Measurements from ENCODE around the gene C12orf75. TPM values are rescaled to one million over a fixed set of nuclear protein-coding genes. Genes with fewer than 3 reads are reported as not detected.
A peak's percentile ranks its signal among the peaks of the same experiment; 100 is the strongest.

The C12orf75 gene
- total and polyA plus RNA-seq, 9 donors, result 5.4 to 18.5 (median 8.5) TPM

DNA sequence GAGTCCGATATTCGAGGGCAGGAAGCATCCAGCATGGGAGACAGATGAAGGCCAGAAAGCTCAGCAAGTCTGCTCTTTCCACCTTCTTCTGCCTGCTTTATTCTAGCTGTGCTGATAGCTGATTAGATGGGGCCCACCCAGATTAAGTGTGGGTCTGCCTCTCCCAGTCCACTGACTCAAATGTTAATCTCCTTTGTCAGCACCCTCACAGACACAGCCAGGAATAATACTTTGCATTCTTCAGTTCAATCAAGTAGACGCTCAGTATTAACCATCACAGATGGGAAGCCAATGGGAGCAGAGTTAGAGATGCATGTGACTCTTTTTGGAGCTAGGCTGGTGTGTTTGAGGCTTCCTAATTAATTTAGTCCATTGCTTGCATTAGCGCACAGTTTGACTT lies 17.0 kb downstream of the C12orf75 start:
- no peaks in the 10 kb centered on the region for H3K4me1 ChIP-seq (ENCODE audit: control insufficient read depth, insufficient read depth, low read length)
- no peak overlapping the region for H3K27ac ChIP-seq (ENCODE audit: low read length)
- H3K9me3 ChIP-seq (replicated peaks; ENCODE audit: control insufficient read depth, low read depth, low read length), result no peaks in the 10 kb centered on the region
- H3K4me3 ChIP-seq (ENCODE audit: low read length), result no peak overlapping the region
- no peak for DNase-seq
- no peaks in the 10 kb centered on the region for H3K27me3 ChIP-seq (ENCODE audit: control insufficient read depth, insufficient read depth, low read length)
- no peaks in the 10 kb centered on the region for H3K36me3 ChIP-seq (ENCODE audit: control insufficient read depth, insufficient read depth, low read length)
- 100% methylated on average over 1 of the region's 4 CpGs for WGBS (ENCODE audit: insufficient coverage)

DNA sequence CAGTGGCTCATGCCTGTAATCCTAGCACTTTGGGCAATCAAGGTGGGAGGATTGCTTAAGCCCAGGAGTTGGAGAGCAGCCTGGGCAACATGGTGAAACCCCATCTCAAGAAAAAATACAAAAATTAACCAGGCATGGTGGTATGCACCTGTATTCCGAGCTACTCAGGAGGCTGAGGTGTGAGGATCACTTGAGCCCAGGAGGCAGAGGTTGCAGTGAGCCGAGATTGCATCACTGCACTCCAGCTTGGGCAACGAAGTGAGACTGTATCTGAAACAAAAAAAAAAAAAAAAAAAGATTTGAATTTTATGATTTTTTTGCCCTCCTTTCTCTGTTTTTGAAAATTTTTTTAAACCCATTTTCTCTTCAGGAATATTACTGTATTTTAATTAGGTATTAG lies 17.7 kb downstream of the C12orf75 start:
- Histone ChIP-seq H3K36me3 (ENCODE audit: control insufficient read depth, insufficient read depth, low read length) (no peaks in the 10 kb centered on the region), H3K4me1 (ENCODE audit: control insufficient read depth, insufficient read depth, low read length) (no peaks in the 10 kb centered on the region)

DNA sequence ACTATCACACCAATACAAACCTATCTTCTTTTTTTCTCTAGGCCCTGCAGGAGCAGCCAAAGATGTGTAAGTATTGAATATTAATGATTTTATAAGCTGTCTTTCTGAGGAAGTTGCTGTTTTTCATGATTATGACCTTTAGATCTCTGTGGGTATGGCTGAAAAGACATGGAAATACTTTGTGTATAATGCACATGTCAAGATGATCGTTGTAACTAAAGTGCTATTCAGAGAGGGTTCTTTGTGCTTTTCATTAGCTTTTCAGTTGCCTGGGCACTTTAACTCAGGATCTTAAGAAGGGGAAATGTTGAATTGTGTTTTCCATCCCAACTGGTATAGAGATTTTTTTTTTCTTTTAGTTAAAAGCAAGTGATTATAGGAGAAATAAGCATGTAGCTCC lies 18.1 kb downstream of the C12orf75 start:
- H3K4me3 ChIP-seq (ENCODE audit: low read length), result no peak overlapping the region
- no peaks in the 10 kb centered on the region for H3K36me3 ChIP-seq (ENCODE audit: control insufficient read depth, insufficient read depth, low read length)
- no peaks in the 10 kb centered on the region for H3K27me3 ChIP-seq (ENCODE audit: control insufficient read depth, insufficient read depth, low read length)
- DNase-seq, result no peak
- WGBS (ENCODE audit: insufficient coverage), result 14% methylated on average over 1 of the region's 1 CpG
- no peaks in the 10 kb centered on the region for H3K4me1 ChIP-seq (ENCODE audit: control insufficient read depth, insufficient read depth, low read length)
- H3K27ac ChIP-seq (ENCODE audit: low read length), result no peak overlapping the region
- H3K9me3 ChIP-seq (replicated peaks; ENCODE audit: control insufficient read depth, low read depth, low read length), result no peaks in the 10 kb centered on the region

More for the DNA sequence above, 17.7 kb downstream of the C12orf75 start:
- WGBS (ENCODE audit: insufficient coverage), result no CpG with 5 or more reads among the region's 3 CpGs
- no peak overlapping the region for H3K4me3 ChIP-seq (ENCODE audit: low read length)
- no peaks in the 10 kb centered on the region for H3K27me3 ChIP-seq (ENCODE audit: control insufficient read depth, insufficient read depth, low read length)
- H3K9me3 ChIP-seq (replicated peaks; ENCODE audit: control insufficient read depth, low read depth, low read length), result no peaks in the 10 kb centered on the region
- H3K27ac ChIP-seq (ENCODE audit: low read length), result no peak overlapping the region
- DNase-seq, result no peak

DNA sequence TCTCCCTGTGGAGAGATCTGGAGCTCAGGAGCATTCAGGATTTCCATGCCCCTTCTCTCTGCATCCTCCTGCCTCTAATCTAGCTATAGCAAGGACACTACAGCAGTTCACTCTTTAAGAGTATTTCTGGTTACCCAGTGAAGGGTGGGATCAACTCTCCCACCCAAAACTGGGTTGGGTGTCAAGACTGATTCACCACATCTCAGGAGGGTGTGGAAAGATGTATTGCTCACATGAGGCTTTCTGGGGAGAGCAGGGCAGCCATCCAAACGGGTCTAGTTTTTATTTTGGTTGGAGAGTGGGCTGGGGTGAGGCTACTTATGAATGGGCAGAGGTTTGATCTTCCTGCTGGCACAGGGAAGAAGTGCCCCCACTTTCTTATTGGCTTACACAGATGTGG lies 18.6 kb downstream of the C12orf75 start:
- no peaks in the 10 kb centered on the region for H3K36me3 ChIP-seq (ENCODE audit: control insufficient read depth, insufficient read depth, low read length)
- H3K27ac ChIP-seq (ENCODE audit: low read length), result no peak overlapping the region
- no peaks in the 10 kb centered on the region for H3K27me3 ChIP-seq (ENCODE audit: control insufficient read depth, insufficient read depth, low read length)
- no peak overlapping the region for H3K4me3 ChIP-seq (ENCODE audit: low read length)
- no peaks in the 10 kb centered on the region for H3K9me3 ChIP-seq (replicated peaks; ENCODE audit: control insufficient read depth, low read depth, low read length)
- WGBS (ENCODE audit: insufficient coverage), result no CpG with 5 or more reads among the region's 1 CpG
- no peak for DNase-seq
- no peaks in the 10 kb centered on the region for H3K4me1 ChIP-seq (ENCODE audit: control insufficient read depth, insufficient read depth, low read length)

DNA sequence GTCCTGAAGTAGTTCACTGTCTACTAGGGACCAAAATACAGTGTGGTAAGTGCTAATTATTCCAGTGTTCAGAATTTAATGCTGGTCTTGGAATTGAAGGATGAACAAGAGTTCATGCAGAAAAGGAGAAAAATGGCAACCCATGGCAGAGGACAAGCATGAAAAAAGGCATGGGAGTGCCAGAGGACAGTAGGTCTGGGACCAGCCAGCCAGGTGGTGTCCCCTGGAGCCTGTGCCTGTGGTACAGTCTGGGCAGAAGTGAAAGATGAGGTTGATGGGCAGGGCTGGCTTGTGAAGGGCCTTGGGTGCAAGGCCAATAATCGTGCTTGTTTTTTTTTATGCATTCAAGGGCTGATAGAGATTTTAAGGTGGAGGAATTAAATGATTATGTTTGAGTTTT lies 21.0 kb downstream of the C12orf75 start:
- WGBS (ENCODE audit: insufficient coverage), result 75% methylated on average over 1 of the region's 1 CpG
- H3K4me1 ChIP-seq (ENCODE audit: control insufficient read depth, insufficient read depth, low read length), result no peaks in the 10 kb centered on the region
- H3K27ac ChIP-seq (ENCODE audit: low read length), result no peak overlapping the region
- H3K4me3 ChIP-seq (ENCODE audit: low read length), result no peak overlapping the region
- no peaks in the 10 kb centered on the region for H3K27me3 ChIP-seq (ENCODE audit: control insufficient read depth, insufficient read depth, low read length)
- H3K9me3 ChIP-seq (replicated peaks; ENCODE audit: control insufficient read depth, low read depth, low read length), result no peaks in the 10 kb centered on the region
- no peak for DNase-seq
- no peaks in the 10 kb centered on the region for H3K36me3 ChIP-seq (ENCODE audit: control insufficient read depth, insufficient read depth, low read length)

DNA sequence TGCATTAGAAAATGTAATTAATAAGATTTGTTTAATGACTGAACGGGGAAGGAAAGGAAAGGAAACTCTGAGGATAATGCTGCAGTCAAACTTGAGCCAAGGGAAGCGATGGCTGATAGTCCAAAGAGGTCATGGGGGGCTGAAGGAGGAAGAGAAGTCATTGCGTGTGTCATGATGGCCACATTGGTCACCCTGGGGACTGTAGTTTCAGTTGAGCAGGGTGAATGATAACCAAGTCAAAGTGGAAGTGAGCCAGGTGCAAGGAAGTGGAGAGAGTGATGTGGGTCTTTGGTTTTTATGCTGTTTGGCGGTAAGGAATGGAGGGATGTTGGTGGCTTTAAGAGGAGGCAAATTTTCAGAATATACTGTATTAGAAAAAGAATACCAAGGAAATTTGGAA lies 21.6 kb downstream of the C12orf75 start:
- H3K27ac ChIP-seq (ENCODE audit: low read length), result no peak overlapping the region
- 96% methylated on average over 3 of the region's 4 CpGs for WGBS (ENCODE audit: insufficient coverage)
- no peak for DNase-seq
- H3K36me3 ChIP-seq (ENCODE audit: control insufficient read depth, insufficient read depth, low read length), result no peaks in the 10 kb centered on the region
- no peak overlapping the region for H3K4me3 ChIP-seq (ENCODE audit: low read length)
- H3K27me3 ChIP-seq (ENCODE audit: control insufficient read depth, insufficient read depth, low read length), result no peaks in the 10 kb centered on the region
- H3K9me3 ChIP-seq (replicated peaks; ENCODE audit: control insufficient read depth, low read depth, low read length), result no peaks in the 10 kb centered on the region
- no peaks in the 10 kb centered on the region for H3K4me1 ChIP-seq (ENCODE audit: control insufficient read depth, insufficient read depth, low read length)

DNA sequence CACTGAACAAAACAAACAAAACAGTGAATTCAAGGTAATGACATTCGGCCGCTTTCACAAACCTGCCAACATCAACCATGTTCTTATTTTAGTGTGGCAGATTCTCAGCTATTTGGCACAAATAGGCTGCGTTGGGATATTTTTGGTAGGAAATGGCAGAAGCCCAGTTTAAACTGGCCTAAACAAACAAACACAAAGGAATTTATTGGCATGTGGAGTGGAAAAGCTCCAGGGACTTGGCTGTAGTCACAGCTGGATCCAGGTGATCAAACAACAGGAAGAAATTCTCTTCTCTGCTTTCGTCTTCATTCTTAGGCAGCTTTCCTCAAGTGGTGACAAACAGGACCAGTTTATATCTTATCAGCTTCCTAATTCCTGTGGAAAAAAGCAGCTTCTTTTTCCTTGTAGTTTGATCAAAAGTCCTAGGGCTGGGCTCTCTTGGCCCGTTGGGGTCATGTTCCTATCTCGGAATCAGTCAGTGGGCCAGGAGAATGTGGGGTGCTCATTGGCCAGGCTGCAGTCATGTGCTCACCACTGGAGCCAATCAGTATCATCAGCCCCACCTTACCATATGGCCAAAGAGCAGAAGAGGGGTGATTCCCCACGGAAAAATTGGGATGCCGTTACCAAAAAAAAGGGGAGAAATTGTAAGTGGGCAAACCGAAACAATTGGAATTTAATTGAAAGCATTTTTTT lies 22.6 kb downstream of the C12orf75 start:
- Histone ChIP-seq H3K4me3 (ENCODE audit: low read length) (no peak overlapping the region), H3K4me1 (ENCODE audit: control insufficient read depth, insufficient read depth, low read length) (no peaks in the 10 kb centered on the region), H3K36me3 (ENCODE audit: control insufficient read depth, insufficient read depth, low read length) (no peaks in the 10 kb centered on the region), H3K9me3 (replicated peaks; ENCODE audit: control insufficient read depth, low read depth, low read length) (no peaks in the 10 kb centered on the region), H3K27me3 (ENCODE audit: control insufficient read depth, insufficient read depth, low read length) (no peaks in the 10 kb centered on the region), H3K27ac (ENCODE audit: low read length) (no peak overlapping the region)
- 92% methylated on average over 2 of the region's 9 CpGs for WGBS (ENCODE audit: insufficient coverage)
- no peak for DNase-seq

DNA sequence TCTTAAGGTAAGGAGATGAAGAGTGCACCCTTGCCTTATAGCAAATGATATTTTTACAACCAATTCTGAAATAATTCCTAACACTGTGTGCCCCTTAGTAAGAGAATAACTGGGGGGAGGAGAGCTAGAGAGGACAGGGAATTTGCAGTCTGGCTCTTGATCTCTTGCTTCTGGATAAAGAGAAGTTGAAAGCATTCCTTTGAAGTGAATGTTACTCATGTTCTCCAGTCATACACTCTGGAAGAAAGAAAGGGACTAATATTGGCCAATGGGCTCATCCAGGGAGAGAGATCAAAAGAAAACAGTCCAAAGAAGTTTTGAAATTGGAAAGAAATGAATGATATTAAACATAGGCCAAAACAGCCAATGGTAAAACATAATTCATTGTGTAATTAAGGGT lies 25.3 kb downstream of the C12orf75 start:
- H3K36me3 ChIP-seq (ENCODE audit: control insufficient read depth, insufficient read depth, low read length), result no peaks in the 10 kb centered on the region
- H3K27me3 ChIP-seq (ENCODE audit: control insufficient read depth, insufficient read depth, low read length), result no peaks in the 10 kb centered on the region
- H3K9me3 ChIP-seq (replicated peaks; ENCODE audit: control insufficient read depth, low read depth, low read length), result no peaks in the 10 kb centered on the region
- no peak overlapping the region for H3K4me3 ChIP-seq (ENCODE audit: low read length)
- H3K4me1 ChIP-seq (ENCODE audit: control insufficient read depth, insufficient read depth, low read length), result no peaks in the 10 kb centered on the region
- no peak for DNase-seq
- H3K27ac ChIP-seq (ENCODE audit: low read length), result no peak overlapping the region

DNA sequence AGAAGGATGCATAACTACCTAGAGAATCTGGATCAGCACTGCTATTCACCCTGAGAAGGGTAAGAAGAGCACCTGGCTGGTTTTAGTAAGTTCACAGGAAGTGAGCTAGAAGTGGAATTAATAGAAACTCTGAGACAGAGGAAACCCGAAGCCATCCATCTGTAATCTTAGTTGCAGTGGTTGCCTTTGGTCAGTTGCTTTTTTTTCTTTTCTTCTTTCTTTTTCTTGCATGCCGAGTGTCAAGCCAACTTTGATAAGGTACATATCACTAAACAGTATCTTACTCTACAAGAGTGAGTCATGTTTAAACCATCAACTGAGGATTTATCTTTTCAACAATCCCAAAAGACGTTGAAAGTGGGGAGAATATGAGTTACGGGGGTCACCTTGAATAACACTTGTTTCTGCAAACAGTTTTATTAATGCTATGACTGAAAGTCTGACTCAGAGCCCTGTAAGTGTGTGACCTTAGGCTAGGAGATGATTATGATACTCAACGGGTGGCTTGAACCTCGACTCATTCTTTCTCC lies 26.7 kb downstream of the C12orf75 start:
- Histone ChIP-seq H3K27me3 (ENCODE audit: control insufficient read depth, insufficient read depth, low read length) (no peaks in the 10 kb centered on the region), H3K4me3 (ENCODE audit: low read length) (no peak overlapping the region), H3K9me3 (replicated peaks; ENCODE audit: control insufficient read depth, low read depth, low read length) (no peaks in the 10 kb centered on the region), H3K4me1 (ENCODE audit: control insufficient read depth, insufficient read depth, low read length) (no peaks in the 10 kb centered on the region), H3K36me3 (ENCODE audit: control insufficient read depth, insufficient read depth, low read length) (no peaks in the 10 kb centered on the region), H3K27ac (ENCODE audit: low read length) (no peak overlapping the region)
- no CpG with 5 or more reads among the region's 6 CpGs for WGBS (ENCODE audit: insufficient coverage)
- DNase-seq, result no peak

DNA sequence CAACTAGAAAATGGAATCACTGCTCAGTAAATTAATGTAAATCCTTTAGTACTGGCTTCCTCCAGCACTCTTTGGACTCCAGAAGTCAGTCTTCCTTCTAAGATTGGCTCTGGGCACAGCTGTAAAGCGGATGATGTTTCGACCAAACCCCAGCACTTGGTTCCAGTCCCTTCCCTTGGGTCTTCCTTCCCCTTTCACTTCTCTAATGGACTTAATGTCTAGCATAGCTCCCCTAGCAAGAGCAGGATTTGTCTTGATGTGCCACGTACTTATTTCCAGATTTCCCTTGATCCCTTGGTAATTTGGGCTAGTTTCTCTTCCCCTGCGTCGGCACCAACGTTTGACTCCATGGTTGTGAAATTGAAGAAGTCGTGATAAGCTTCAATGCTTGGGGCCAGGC lies 28.3 kb downstream of the C12orf75 start:
- peak; percentile 70 for DNase-seq
- H3K4me1 ChIP-seq (ENCODE audit: control insufficient read depth, insufficient read depth, low read length), result no peaks in the 10 kb centered on the region

DNA sequence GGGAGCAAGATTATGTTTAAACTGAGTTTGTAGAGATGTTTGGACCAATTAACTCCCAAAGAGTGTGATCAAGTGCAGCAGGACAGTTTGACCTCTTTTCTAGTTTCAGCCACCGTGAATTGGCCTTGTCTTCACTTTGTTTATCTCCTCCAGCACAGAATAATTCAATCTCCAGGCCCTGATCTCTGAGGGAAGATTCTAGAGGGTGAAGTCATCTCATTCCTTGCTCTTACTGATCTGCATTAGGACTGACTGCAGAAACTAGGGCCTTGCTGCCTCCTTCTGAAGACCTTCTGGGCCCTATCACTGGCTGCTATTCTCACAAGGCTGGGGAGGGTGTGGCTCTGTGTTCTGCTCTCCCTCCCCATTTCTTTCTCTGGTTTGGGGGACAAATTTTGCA lies 29.4 kb downstream of the C12orf75 start:
- no peak for DNase-seq
- H3K27ac ChIP-seq (ENCODE audit: low read length), result no peak overlapping the region
- WGBS (ENCODE audit: insufficient coverage), result no CpG with 5 or more reads among the region's 1 CpG
- no peak overlapping the region for H3K4me3 ChIP-seq (ENCODE audit: low read length)
- H3K4me1 ChIP-seq (ENCODE audit: control insufficient read depth, insufficient read depth, low read length), result no peaks in the 10 kb centered on the region
- H3K9me3 ChIP-seq (replicated peaks; ENCODE audit: control insufficient read depth, low read depth, low read length), result no peaks in the 10 kb centered on the region
- H3K36me3 ChIP-seq (ENCODE audit: control insufficient read depth, insufficient read depth, low read length), result no peaks in the 10 kb centered on the region
- no peaks in the 10 kb centered on the region for H3K27me3 ChIP-seq (ENCODE audit: control insufficient read depth, insufficient read depth, low read length)

More for the DNA sequence above, 28.3 kb downstream of the C12orf75 start:
- Histone ChIP-seq H3K27ac (ENCODE audit: low read length) (no peak overlapping the region), H3K36me3 (ENCODE audit: control insufficient read depth, insufficient read depth, low read length) (no peaks in the 10 kb centered on the region), H3K9me3 (replicated peaks; ENCODE audit: control insufficient read depth, low read depth, low read length) (no peaks in the 10 kb centered on the region), H3K27me3 (ENCODE audit: control insufficient read depth, insufficient read depth, low read length) (no peaks in the 10 kb centered on the region), H3K4me3 (ENCODE audit: low read length) (no peak overlapping the region)
- WGBS (ENCODE audit: insufficient coverage), result 60% methylated on average over 1 of the region's 7 CpGs
